GM12891 (cell line): Measurements from ENCODE around the gene SIGLEC9.
"Not testable (repeated sequence)": the region's sequence is repeated elsewhere in the genome, so short reads cannot be mapped to it uniquely, and the experiment has no call there.

Source experiments
- DNase-seq: peaks from one replicate; pipeline ENCODE4 v3.0.0; 2011; ENCODE audit warnings: low spot score; ENCODE audit not compliant: insufficient read length
- FAIRE-seq: peaks from 2 replicates; lab custom pipeline; 2011; peaks lifted over from hg19 to GRCh38; lab: Jason Lieb, UNC
- PAX5 ChIP-seq: IDR thresholded peaks from 2 replicates; pipeline ENCODE4 v1.6.1; 2011; ENCODE audit warnings: low read length, moderate library complexity, mild to moderate bottlenecking; ENCODE audit not compliant: insufficient read depth, severe bottlenecking
- POLR2A ChIP-seq: IDR thresholded peaks from 2 replicates; pipeline ENCODE4 v1.6.1; 2011; ENCODE audit warnings: low read depth, low read length, control low read depth
- POLR2AphosphoS5 ChIP-seq: IDR thresholded peaks from 2 replicates; pipeline ENCODE4 v1.6.1; 2011; ENCODE audit warnings: low read depth, low read length, control low read depth
- POU2F2 ChIP-seq: IDR thresholded peaks from 2 replicates; pipeline ENCODE4 v1.6.1; 2011; ENCODE audit warnings: low read depth, mild to moderate bottlenecking, control low read depth, low read length, moderate library complexity
- SPI1 ChIP-seq: IDR thresholded peaks from 2 replicates; pipeline ENCODE4 v1.6.1; 2011; ENCODE audit warnings: low read depth, low read length, control low read depth
- TAF1 ChIP-seq: IDR thresholded peaks from 2 replicates; pipeline ENCODE4 v1.6.1; 2011; ENCODE audit warnings: low read depth, low read length, control low read depth

The SIGLEC9 gene

DNA sequence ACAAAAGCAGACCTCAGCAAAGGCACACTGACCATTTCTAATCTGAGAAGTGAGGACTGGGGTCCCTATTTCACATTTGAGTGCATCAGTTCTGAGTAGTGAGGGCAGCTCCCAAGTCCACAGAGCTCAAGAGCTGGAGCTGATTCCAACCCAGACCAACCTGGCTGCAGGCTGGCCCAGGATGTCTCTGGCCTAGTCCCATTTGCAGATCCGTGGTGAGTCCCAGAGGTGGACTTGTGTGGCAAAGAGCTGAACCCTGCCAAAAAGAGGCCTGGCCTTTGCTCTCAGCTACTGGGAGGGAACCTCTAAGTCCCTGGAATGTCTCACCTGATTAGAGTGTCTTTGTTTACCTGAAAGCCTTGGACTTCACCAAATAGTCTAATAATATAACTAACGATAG is 32.0 kb downstream of the SIGLEC9 start:
- TF ChIP-seq POU2F2, result no peak
- TF ChIP-seq TAF1, result no peak
- TF ChIP-seq POLR2AphosphoS5, result no peak
- TF ChIP-seq POLR2A, result no peak
- no peak for TF ChIP-seq SPI1
- DNase-seq (no peak), FAIRE-seq (no peak)

DNA sequence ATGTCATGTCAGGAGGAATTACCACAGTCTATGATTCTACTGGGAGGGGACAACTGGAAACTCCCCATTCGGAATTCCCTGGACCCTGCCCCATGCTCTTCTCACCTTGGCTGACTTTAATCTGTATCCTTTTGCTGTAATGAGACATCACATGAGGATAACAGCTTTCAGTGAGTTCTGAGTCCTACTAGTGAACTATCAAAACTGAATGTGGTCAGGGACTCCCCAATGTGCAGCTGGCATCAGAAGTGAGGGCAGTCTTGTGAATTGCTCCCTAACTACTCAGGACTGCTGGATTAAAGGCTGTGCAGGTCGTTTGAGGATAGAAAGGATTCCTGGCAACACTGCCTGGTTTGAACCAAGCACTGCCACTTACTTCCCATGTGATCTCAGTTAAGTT is 32.6 kb downstream of the SIGLEC9 start:
- TF ChIP-seq TAF1 (no peak), PAX5 (no peak), POU2F2 (no peak), SPI1 (no peak), POLR2AphosphoS5 (no peak), POLR2A (no peak)
- DNase-seq, result no peak
- no peak for FAIRE-seq

DNA sequence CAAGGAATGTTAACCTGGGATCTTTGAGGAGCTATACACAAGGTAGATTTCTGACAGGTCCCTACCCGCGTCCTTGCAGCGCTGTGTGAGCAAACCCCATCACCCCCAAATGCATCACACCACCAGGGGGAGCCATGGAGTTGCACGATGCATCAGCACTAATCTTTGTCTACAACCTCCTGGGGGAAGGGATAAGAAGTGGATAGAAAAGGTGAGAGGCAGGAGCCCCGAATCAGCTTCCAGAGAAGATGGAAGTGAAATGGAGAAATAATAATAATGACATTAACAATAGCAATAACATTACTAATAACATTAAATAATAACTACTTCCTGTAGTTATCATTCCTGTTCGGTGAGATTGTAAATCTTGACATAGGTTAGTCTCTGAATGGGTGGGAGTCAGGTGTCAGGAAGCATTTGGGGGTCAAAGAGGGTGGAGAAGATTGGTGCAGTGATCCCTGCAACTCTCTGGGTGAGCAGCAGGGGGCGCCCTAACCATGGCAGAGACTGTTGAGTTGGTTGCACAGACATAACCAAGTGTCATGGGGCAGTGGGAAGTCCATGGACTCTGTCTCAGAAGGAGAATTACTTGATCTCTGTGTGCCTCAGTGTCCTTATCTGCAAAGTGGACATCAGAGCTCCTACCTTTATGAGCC is 33.9 kb downstream of the SIGLEC9 start:
- DNase-seq (no peak), FAIRE-seq (peak; percentile 90)
- TF ChIP-seq POLR2AphosphoS5 (no peak), PAX5 (no peak), POLR2A (no peak), POU2F2 (no peak), TAF1 (no peak), SPI1 (no peak)

DNA sequence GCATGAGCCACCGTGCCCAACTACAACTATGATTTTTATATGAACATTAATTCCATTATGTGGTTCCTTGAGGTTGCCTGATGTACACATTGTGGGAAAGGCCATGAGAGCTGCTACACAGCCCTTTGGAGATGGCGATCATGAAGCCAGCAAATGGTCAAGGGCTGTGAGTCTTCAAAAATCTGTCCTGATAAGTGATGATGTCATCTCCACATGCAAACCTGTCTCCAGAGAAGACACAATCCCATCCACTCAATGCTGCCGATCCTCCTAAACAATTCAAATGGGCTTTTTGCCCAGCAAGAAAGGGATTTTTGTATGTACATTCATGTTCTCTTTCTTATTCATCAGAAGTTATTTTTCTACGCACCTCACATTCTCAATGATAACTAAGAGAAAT is 35.0 kb downstream of the SIGLEC9 start:
- no peak for FAIRE-seq
- TF ChIP-seq POLR2A (no peak), TAF1 (no peak), PAX5 (no peak), POU2F2 (no peak), POLR2AphosphoS5 (no peak), SPI1 (no peak)

DNA sequence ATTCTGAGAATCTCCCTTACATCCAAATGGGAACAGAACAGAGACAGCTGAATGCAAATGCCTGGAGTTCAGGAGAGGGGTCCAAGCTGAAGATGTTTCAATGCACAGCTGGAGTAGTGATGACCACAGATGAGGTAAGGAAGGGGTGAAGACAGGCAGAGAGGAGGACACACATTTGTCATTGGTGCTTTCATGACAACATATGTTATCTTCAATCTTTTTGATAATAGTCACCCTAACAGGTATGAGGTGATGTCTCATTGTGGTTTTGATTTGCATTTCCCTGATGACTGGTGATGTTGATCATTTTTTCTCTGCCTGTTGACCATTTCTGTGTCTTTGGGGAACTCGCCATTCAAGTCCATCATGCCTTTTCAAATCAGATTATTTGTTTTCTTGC is 36.6 kb downstream of the SIGLEC9 start:
- DNase-seq, result no peak
- FAIRE-seq, result no peak
- TF ChIP-seq TAF1, result no peak
- no peak for TF ChIP-seq PAX5
- no peak for TF ChIP-seq POLR2AphosphoS5
- TF ChIP-seq POLR2A, result no peak
- TF ChIP-seq SPI1, result no peak
- TF ChIP-seq POU2F2, result no peak

More for the DNA sequence above, 35.0 kb downstream of the SIGLEC9 start:
- DNase-seq, result no peak

DNA sequence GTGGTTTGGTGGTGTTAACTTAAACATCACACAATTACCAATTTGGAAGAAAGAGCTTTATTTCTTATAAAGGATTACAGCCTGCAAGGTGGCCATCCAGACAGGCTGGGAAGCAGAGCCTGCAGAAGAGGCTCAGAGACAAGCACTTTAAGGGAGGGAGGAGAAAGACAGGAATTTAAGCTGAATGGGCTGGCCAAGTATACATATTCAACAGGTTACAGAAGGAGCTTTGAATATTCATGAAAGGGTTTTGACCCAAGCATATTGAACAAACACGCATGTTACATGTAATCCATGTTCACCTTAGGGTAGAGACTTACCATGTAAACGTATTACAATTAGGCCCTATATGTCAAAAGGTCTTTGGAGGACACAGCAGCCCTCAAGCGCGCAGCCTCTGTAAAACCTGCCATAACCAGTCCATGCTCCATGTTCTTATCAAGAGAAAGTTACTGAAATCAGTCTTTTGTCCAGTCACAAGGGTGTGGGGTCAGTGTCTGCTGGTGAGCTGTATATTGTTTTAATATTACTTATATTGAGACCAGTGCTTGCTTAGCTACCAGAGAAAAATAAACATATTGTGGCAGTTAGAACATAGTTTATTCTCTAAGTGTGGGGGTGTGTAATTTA is 37.3 kb downstream of the SIGLEC9 start:
- no peak for FAIRE-seq
- no peak for TF ChIP-seq POU2F2
- no peak for TF ChIP-seq POLR2A
- no peak for TF ChIP-seq TAF1
- TF ChIP-seq PAX5, result no peak
- TF ChIP-seq SPI1, result no peak
- TF ChIP-seq POLR2AphosphoS5, result no peak
- no peak for DNase-seq

DNA sequence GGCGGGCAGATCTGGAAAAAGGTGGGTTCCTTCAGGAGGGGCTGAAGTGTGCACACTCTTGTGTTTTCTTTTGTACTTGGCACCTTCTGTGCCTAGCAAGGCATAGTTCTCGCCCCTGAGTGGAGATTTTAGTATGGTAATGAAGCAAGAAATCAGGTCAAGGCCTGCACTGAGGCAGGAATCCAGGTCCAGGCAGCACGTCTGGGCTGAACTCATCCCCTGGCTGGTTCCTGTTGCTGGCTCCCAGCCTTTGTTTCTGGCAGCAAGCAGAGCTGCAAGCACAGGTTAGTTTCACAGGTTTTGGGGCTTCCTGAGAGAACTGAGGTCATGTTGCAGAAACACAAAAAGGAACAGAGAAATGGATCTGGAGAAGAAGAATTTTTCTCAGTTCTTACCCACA is 38.6 kb downstream of the SIGLEC9 start:
- DNase-seq, result no peak

DNA sequence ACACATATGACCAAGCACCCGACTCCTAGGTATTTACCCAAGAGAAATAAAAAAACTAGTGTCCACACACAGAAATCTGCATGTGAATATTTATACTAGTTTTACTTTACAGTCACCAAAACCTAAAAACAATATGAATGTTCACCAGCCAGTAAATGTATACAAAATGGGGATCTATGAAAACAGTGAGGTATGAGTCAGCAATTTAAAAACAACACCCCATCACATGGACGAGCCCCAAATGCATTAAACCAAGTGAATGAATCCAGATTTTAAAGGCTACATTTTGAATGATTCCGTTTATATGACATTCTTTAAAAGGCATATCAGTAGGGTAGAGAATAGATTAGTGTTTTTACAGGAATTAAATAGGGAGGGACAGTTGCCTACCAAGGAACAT is 39.5 kb downstream of the SIGLEC9 start:
- FAIRE-seq (no peak), DNase-seq (no peak)
- TF ChIP-seq SPI1 (no peak), POLR2AphosphoS5 (no peak), POU2F2 (no peak), PAX5 (no peak), TAF1 (no peak), POLR2A (no peak)

More for the DNA sequence above, 38.6 kb downstream of the SIGLEC9 start:
- FAIRE-seq, result no peak
- TF ChIP-seq SPI1 (peak; percentile 40; the same call in 1 of the 2 replicates), POU2F2 (no peak)

DNA sequence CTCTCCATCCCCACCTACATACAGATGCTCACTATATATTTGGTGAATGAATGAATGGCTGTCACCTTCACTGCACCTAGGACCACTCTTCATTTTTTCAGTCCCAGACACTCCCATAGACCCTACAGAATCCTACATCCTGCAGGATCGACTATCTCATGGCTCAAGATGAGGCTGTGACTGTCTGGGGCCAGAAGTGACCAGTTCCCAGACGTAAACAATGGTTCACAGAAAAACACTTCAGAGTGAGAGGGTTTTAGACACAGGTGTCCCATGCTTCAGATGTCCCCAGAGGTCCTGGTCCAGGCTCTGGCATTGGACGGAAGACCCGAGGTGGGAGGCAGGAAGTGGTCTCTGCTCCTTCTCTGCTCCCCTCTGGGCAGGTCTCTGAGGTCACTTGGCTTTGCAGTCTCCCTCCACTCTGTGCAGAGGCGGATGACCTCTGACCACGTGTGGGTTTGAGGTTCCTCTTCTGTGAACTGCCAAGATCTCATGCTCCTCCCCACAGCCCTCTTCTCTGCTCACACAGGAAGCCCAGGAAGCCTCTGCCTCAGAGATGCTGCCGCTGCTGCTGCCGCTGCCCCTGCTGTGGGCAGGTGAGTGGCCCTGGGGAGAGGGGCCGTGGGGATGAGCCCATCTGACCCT is 42.3 kb downstream of the SIGLEC9 start:
- no peak for DNase-seq
- FAIRE-seq, result no peak
- TF ChIP-seq POLR2A (no peak), PAX5 (no peak), POU2F2 (no peak), SPI1 (no peak)

DNA sequence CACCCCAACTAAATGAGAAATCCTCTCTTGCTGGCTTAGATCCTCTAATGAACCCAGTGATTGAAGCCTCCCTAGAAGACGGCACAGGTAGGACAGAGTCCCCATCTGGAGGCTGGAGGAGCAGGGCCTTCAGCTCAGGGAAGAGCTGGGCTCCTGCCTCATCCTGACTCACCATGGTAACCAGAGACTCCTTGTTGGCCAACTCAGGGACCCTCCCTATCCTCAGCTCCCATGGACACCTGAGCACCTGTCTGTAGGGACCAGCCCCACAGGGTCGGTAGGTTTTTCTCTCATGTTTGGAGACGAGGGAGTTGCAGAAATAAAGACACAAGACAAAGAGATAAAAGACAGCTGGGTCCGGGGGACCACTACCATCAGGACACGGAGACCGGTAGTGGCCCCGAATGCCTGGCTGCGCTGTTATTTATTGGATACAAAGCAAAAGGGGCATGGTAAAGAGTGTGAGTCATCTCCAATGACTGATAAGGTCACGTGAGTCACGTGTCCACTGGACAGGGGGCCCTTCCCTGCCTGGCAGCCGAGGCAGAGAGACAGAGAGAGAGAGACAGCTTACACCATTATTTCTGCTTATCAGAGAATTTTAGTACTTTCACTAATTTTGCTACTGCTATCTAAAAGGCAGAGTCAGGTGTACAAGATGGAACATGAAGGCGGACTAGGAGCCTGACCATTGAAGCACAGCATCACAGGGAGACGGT is 44.0 kb downstream of the SIGLEC9 start:
- TF ChIP-seq POU2F2, result no peak
- no peak for TF ChIP-seq PAX5
- TF ChIP-seq TAF1, result no peak
- TF ChIP-seq POLR2AphosphoS5, result no peak
- no peak for TF ChIP-seq SPI1
- no peak for TF ChIP-seq POLR2A
- DNase-seq (no peak), FAIRE-seq (no peak)

DNA sequence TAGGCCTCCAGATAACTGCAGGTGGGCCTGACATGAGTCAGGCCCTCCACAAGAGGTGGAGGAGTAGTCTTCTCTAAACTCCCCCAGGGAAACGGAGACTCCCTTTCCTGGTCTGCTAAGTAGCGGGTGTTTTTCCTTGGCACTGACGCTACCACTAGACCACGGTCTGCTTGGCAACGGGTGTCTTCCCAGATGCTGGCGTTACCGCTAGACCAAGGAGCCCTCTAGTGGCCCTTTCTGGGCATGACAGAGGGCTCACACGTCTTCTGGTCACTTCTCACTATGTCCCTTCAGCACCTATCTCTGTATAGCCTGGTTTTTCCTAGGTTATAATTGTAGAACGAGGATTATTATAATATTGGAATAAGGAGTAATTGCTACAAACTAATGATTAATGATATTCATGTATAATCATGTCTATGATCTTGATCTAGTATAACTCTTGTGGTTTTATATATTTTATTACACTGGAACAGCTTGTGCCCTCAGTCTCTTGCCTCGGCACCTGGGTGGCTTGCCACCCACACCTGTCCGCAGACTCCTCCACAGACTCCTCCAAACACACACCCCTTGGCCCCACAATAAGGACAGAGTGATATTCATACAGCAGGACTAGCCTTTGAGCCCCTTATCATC is 44.7 kb downstream of the SIGLEC9 start:
- not testable (repeated sequence) for DNase-seq, FAIRE-seq
